ENCODE measurements around the gene STK26. TPM values are rescaled to one million over a fixed set of nuclear protein-coding genes. Genes with fewer than 3 reads are reported as not detected.
"Not testable (repeated sequence)": the region's sequence is repeated elsewhere in the genome, so short reads cannot be mapped to it uniquely, and the experiment has no call there.

Gene STK26
- total RNA-seq, 1 experiment from 2014 or later = 38.5 TPM

GRCh38 chrX:132004728-132005127 lies 18.4 kb upstream of the STK26 start:
- Mint-ChIP-seq H3K27me3 (ENCODE audit: unreplicated experiment) (peaks cover 16% of the 10 kb centered on the region), H3K36me3 (ENCODE audit: insufficient read depth, unreplicated experiment) (no peaks in the 10 kb centered on the region), H3K9me3 (ENCODE audit: low read depth, unreplicated experiment) (no peaks in the 10 kb centered on the region), H3K27ac (ENCODE audit: unreplicated experiment) (no peak overlapping the region), H3K4me1 (ENCODE audit: low read depth, unreplicated experiment) (no peaks in the 10 kb centered on the region), H3K4me3 (ENCODE audit: low read depth, unreplicated experiment) (no peak overlapping the region)
- TF ChIP-seq CTCF (IDR thresholded peaks at IDR 0.05; ENCODE audit: unreplicated experiment) = no peak
- CTCF ChIA-PET = no interaction called here
- no TSS peak for BruUV-seq (replicated peaks)
- no peak for DNase-seq
- intact Hi-C loops (cut with micrococcal nuclease; ENCODE audit: unreplicated experiment) = no loop called here

- H3K36me3 Mint-ChIP-seq (ENCODE audit: insufficient read depth, unreplicated experiment) = no peaks in the 10 kb centered on the region
- H3K27ac Mint-ChIP-seq (ENCODE audit: unreplicated experiment) = no peak overlapping the region
- DNase-seq = no peak
- H3K27me3 Mint-ChIP-seq (ENCODE audit: unreplicated experiment) = peaks cover 16% of the 10 kb centered on the region
- no peak for TF ChIP-seq CTCF (IDR thresholded peaks at IDR 0.05; ENCODE audit: unreplicated experiment)
- intact Hi-C loops (cut with micrococcal nuclease; ENCODE audit: unreplicated experiment) = no loop called here
- H3K4me1 Mint-ChIP-seq (ENCODE audit: low read depth, unreplicated experiment) = no peaks in the 10 kb centered on the region
- no peak overlapping the region for H3K4me3 Mint-ChIP-seq (ENCODE audit: low read depth, unreplicated experiment)
- CTCF ChIA-PET = no interaction called here
- BruUV-seq (replicated peaks) = no TSS peak
- H3K9me3 Mint-ChIP-seq (ENCODE audit: low read depth, unreplicated experiment) = no peaks in the 10 kb centered on the region
Measured at GRCh38 chrX:132009350-132009749, 13.8 kb upstream of the STK26 start.

- H3K27me3 Mint-ChIP-seq (ENCODE audit: unreplicated experiment) = peaks cover 16% of the 10 kb centered on the region
- BruUV-seq (replicated peaks); intact Hi-C loops (cut with micrococcal nuclease; ENCODE audit: unreplicated experiment); H3K9me3 Mint-ChIP-seq (ENCODE audit: low read depth, unreplicated experiment); H3K36me3 Mint-ChIP-seq (ENCODE audit: insufficient read depth, unreplicated experiment); H3K4me1 Mint-ChIP-seq (ENCODE audit: low read depth, unreplicated experiment); H3K4me3 Mint-ChIP-seq (ENCODE audit: low read depth, unreplicated experiment); H3K27ac Mint-ChIP-seq (ENCODE audit: unreplicated experiment); DNase-seq; CTCF ChIA-PET: not testable (repeated sequence)
Measured at GRCh38 chrX:132010213-132010612, 12.9 kb upstream of the STK26 start.

GRCh38 chrX:132015875-132016274 lies 7.2 kb upstream of the STK26 start:
- Mint-ChIP-seq H3K4me3 (ENCODE audit: low read depth, unreplicated experiment) (no peak overlapping the region), H3K9me3 (ENCODE audit: low read depth, unreplicated experiment) (no peaks in the 10 kb centered on the region), H3K4me1 (ENCODE audit: low read depth, unreplicated experiment) (no peaks in the 10 kb centered on the region), H3K36me3 (ENCODE audit: insufficient read depth, unreplicated experiment) (no peaks in the 10 kb centered on the region), H3K27ac (ENCODE audit: unreplicated experiment) (no peak overlapping the region), H3K27me3 (ENCODE audit: unreplicated experiment) (no peaks in the 10 kb centered on the region)
- CTCF ChIA-PET = no interaction called here
- DNase-seq = no peak
- intact Hi-C loops (cut with micrococcal nuclease; ENCODE audit: unreplicated experiment) = no loop called here
- TF ChIP-seq CTCF (IDR thresholded peaks at IDR 0.05; ENCODE audit: unreplicated experiment) = no peak
- BruUV-seq (replicated peaks) = no TSS peak

GRCh38 chrX:132016628-132017430 lies 6.3 kb upstream of the STK26 start:
- no peaks in the 10 kb centered on the region for H3K4me1 Mint-ChIP-seq (ENCODE audit: low read depth, unreplicated experiment)
- TF ChIP-seq CTCF (IDR thresholded peaks at IDR 0.05; ENCODE audit: unreplicated experiment) = no peak
- no peak overlapping the region for H3K27ac Mint-ChIP-seq (ENCODE audit: unreplicated experiment)
- no peak overlapping the region for H3K4me3 Mint-ChIP-seq (ENCODE audit: low read depth, unreplicated experiment)
- no peak for DNase-seq
- CTCF ChIA-PET = no interaction called here
- H3K27me3 Mint-ChIP-seq (ENCODE audit: unreplicated experiment) = no peaks in the 10 kb centered on the region
- H3K9me3 Mint-ChIP-seq (ENCODE audit: low read depth, unreplicated experiment) = no peaks in the 10 kb centered on the region
- intact Hi-C loops (cut with micrococcal nuclease; ENCODE audit: unreplicated experiment) = no loop called here
- H3K36me3 Mint-ChIP-seq (ENCODE audit: insufficient read depth, unreplicated experiment) = no peaks in the 10 kb centered on the region
- no TSS peak for BruUV-seq (replicated peaks)

All from Calu3 (cell line).